Trophoblast cell (in vitro differentiated cells and primary cell): ENCODE results near the gene UQCRC2.
"Not testable (repeated sequence)": the region's sequence is repeated elsewhere in the genome, so short reads cannot be mapped to it uniquely, and the experiment has no call there.

Source experiments
- DNase-seq, 2 donors: peaks; one replicate each; pipeline ENCODE4 v3.0.0-alpha.2; 2016
- H2AFZ ChIP-seq: 2 replicates; pipeline ENCODE4 v1.6.1; 2013; ENCODE audit warnings: low read length, moderate library complexity, mild to moderate bottlenecking; ENCODE audit not compliant: insufficient read depth, poor library complexity
- H2AK5ac ChIP-seq: 2 replicates; pipeline ENCODE4 v1.6.1; 2013; ENCODE audit warnings: mild to moderate bottlenecking, low read length
- H2BK120ac ChIP-seq: 2 replicates; pipeline ENCODE4 v1.6.1; 2013; ENCODE audit warnings: low read length, mild to moderate bottlenecking, moderate library complexity; ENCODE audit not compliant: insufficient read depth, poor library complexity
- H2BK12ac ChIP-seq: 2 replicates; pipeline ENCODE4 v1.6.1; 2013; ENCODE audit warnings: mild to moderate bottlenecking, low read length, moderate library complexity
- H2BK5ac ChIP-seq: 2 replicates; pipeline ENCODE4 v1.6.1; 2013; ENCODE audit warnings: low read length, low read depth, moderate library complexity, mild to moderate bottlenecking; ENCODE audit not compliant: poor library complexity
- H3K14ac ChIP-seq: 2 replicates; pipeline ENCODE4 v1.6.1; 2013; ENCODE audit warnings: mild to moderate bottlenecking, low read length
- H3K18ac ChIP-seq: 2 replicates; pipeline ENCODE4 v1.6.1; 2013; ENCODE audit warnings: mild to moderate bottlenecking, low read length
- H3K23ac ChIP-seq: 2 replicates; pipeline ENCODE4 v1.6.1; 2013; ENCODE audit warnings: low read length
- H3K27ac ChIP-seq: 2 replicates; pipeline ENCODE4 v1.5.1; 2013; ENCODE audit warnings: low read depth, mild to moderate bottlenecking, inconsistent platforms, low read length, moderate library complexity
- H3K27me3 ChIP-seq: 2 replicates; pipeline ENCODE4 v1.6.1; 2013; ENCODE audit warnings: inconsistent platforms, mild to moderate bottlenecking, low read length, moderate library complexity; ENCODE audit not compliant: insufficient read depth
- H3K36me3 ChIP-seq, 2 experiments: 1 replicate in 1 of 2; 2 replicates in 1 of 2; pipeline ENCODE4 v1.6.1; 2013; ENCODE audit warnings: low read length in 2 of 2, mild to moderate bottlenecking in 2 of 2, moderate library complexity in 1 of 2; ENCODE audit not compliant: insufficient read depth in 2 of 2, control insufficient read depth in 1 of 2
- H3K4ac ChIP-seq: 2 replicates; pipeline ENCODE4 v1.6.1; 2013; ENCODE audit warnings: low read depth, mild to moderate bottlenecking, low read length, moderate library complexity
- H3K4me1 ChIP-seq, 2 experiments: 1 replicate in 1 of 2; 2 replicates in 1 of 2; pipeline ENCODE4 v1.6.1; 2013; ENCODE audit warnings: low read length in 2 of 2, mild to moderate bottlenecking in 2 of 2, moderate library complexity in 1 of 2; ENCODE audit not compliant: insufficient read depth in 2 of 2, control insufficient read depth in 1 of 2
- H3K4me2 ChIP-seq: 2 replicates; pipeline ENCODE4 v1.6.1; 2013; ENCODE audit warnings: inconsistent platforms, mild to moderate bottlenecking, low read length, moderate library complexity
- H3K4me3 ChIP-seq: 2 replicates; pipeline ENCODE4 v1.5.1; 2013; ENCODE audit warnings: mild to moderate bottlenecking, low read depth, low read length, inconsistent platforms
- H3K79me1 ChIP-seq: one replicate; pipeline ENCODE4 v1.6.1; 2013; ENCODE audit warnings: low read length
- H3K79me2 ChIP-seq: 2 replicates; pipeline ENCODE4 v1.6.1; 2013; ENCODE audit warnings: low read length, mild to moderate bottlenecking; ENCODE audit not compliant: control insufficient read depth, insufficient read depth, poor library complexity
- H3K9ac ChIP-seq: 2 replicates; pipeline ENCODE4 v1.6.1; 2013; ENCODE audit warnings: mild to moderate bottlenecking, low read length
- H3K9me3 ChIP-seq: 2 replicates; pipeline ENCODE4 v1.6.1; 2013; ENCODE audit warnings: low read depth, mild to moderate bottlenecking, control low read depth, inconsistent platforms, low read length; ENCODE audit not compliant: insufficient read depth
- H4K12ac ChIP-seq: 2 replicates; pipeline ENCODE4 v1.6.1; 2013; ENCODE audit warnings: low read depth, mild to moderate bottlenecking, low read length, moderate library complexity
- H4K8ac ChIP-seq: 2 replicates; pipeline ENCODE4 v1.6.1; 2013; ENCODE audit warnings: low read depth, mild to moderate bottlenecking, low read length, moderate library complexity
- H4K91ac ChIP-seq: one replicate; pipeline ENCODE4 v1.6.1; 2013; ENCODE audit warnings: low read depth, mild to moderate bottlenecking, low read length, moderate library complexity
- WGBS: extraction: QIAGEN DNeasy Blood & Tissue Kit; methylation state at CpG from one replicate; pipeline ENCODE4 v1.1.7; 2013; ENCODE audit warnings: missing lambda C conversion rate; ENCODE audit not compliant: insufficient read length, insufficient coverage; ENCODE audit errors: extremely low coverage; 5-methylcytosine and 5-hydroxymethylcytosine counted together

UQCRC2 gene

GRCh38 chr16:21997697-21998480 lies 44.7 kb downstream of the UQCRC2 start:
- H3K14ac ChIP-seq, result no peak overlapping the region
- no peaks in the 10 kb centered on the region for H3K79me1 ChIP-seq
- H3K9ac ChIP-seq, result no peak overlapping the region
- no peak overlapping the region for H3K4ac ChIP-seq
- no peak overlapping the region for H2AK5ac ChIP-seq
- H3K4me3 ChIP-seq, result no peak overlapping the region
- H2BK5ac ChIP-seq, result no peak overlapping the region
- no peak overlapping the region for H2BK12ac ChIP-seq
- H4K8ac ChIP-seq, result no peak overlapping the region
- H3K79me2 ChIP-seq, result no peaks in the 10 kb centered on the region
- H3K23ac ChIP-seq, result no peak overlapping the region
- DNase-seq, result no peak
- no peak overlapping the region for H2BK120ac ChIP-seq
- no peak overlapping the region for H3K4me2 ChIP-seq
- no peaks in the 10 kb centered on the region for H3K9me3 ChIP-seq
- no peaks in the 10 kb centered on the region for H3K36me3 ChIP-seq
- H4K12ac ChIP-seq, result no peak overlapping the region
- H3K4me1 ChIP-seq, result no peaks in the 10 kb centered on the region
- H2AFZ ChIP-seq, result no peak overlapping the region
- H3K27me3 ChIP-seq, result no peaks in the 10 kb centered on the region
- H3K27ac ChIP-seq, result no peak overlapping the region
- H3K18ac ChIP-seq, result no peak overlapping the region
- no CpG with 5 or more reads among the region's 7 CpGs for WGBS
- H4K91ac ChIP-seq, result no peak overlapping the region

GRCh38 chr16:22001591-22001990 lies 48.4 kb downstream of the UQCRC2 start:
- WGBS, result no CpG with 5 or more reads among the region's 1 CpG
- no peak overlapping the region for H3K14ac ChIP-seq
- no peak overlapping the region for H3K9ac ChIP-seq
- H3K4me1 ChIP-seq, result no peaks in the 10 kb centered on the region
- H3K4me2 ChIP-seq, result no peak overlapping the region
- H4K12ac ChIP-seq, result no peak overlapping the region
- H2BK5ac ChIP-seq, result no peak overlapping the region
- no peak overlapping the region for H4K91ac ChIP-seq
- no peak overlapping the region for H3K4me3 ChIP-seq
- H3K9me3 ChIP-seq, result peaks cover 1% of the 10 kb centered on the region
- H2AFZ ChIP-seq, result no peak overlapping the region
- H2BK12ac ChIP-seq, result no peak overlapping the region
- no peak overlapping the region for H3K23ac ChIP-seq
- no peak overlapping the region for H3K18ac ChIP-seq
- H3K27me3 ChIP-seq, result no peaks in the 10 kb centered on the region
- no peak overlapping the region for H2BK120ac ChIP-seq
- no peaks in the 10 kb centered on the region for H3K79me2 ChIP-seq
- no peak overlapping the region for H4K8ac ChIP-seq
- H3K36me3 ChIP-seq, result no peaks in the 10 kb centered on the region
- H2AK5ac ChIP-seq, result no peak overlapping the region
- DNase-seq, result peak in 1 of 2 donors; percentile 21
- H3K27ac ChIP-seq, result no peak overlapping the region
- H3K79me1 ChIP-seq, result no peaks in the 10 kb centered on the region
- no peak overlapping the region for H3K4ac ChIP-seq

DNA sequence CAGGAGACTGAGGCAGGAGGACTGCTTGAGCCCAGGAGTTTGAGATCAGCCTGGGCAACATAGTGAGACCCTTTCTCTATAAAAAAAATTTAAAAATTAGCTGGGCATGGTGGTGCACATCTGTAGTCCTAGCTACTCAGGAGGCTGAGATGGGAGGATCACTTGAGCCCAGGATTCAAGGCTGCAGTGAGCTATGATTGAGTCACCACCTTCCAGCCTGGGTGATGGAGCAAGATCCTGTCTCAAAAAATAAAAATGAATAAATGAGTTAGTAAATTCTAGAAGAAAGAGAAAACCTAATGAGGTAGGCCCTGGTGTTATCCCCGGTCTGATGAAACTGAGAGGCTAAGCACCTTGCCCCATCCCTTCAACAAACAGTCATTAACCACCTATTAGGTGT lies 48.9 kb downstream of the UQCRC2 start:
- not testable (repeated sequence) for H2BK5ac ChIP-seq, H3K4me1 ChIP-seq, H3K4me2 ChIP-seq, H3K27ac ChIP-seq, H3K79me2 ChIP-seq, H3K9me3 ChIP-seq, H4K91ac ChIP-seq, H4K12ac ChIP-seq, H3K18ac ChIP-seq, H3K79me1 ChIP-seq, H2BK120ac ChIP-seq, H3K4me3 ChIP-seq, H2AK5ac ChIP-seq, H3K14ac ChIP-seq, H3K27me3 ChIP-seq, H3K4ac ChIP-seq, H3K36me3 ChIP-seq, DNase-seq, H2AFZ ChIP-seq, H2BK12ac ChIP-seq, H4K8ac ChIP-seq, H3K23ac ChIP-seq, H3K9ac ChIP-seq
- WGBS, result no CpG with 5 or more reads among the region's 1 CpG

DNA sequence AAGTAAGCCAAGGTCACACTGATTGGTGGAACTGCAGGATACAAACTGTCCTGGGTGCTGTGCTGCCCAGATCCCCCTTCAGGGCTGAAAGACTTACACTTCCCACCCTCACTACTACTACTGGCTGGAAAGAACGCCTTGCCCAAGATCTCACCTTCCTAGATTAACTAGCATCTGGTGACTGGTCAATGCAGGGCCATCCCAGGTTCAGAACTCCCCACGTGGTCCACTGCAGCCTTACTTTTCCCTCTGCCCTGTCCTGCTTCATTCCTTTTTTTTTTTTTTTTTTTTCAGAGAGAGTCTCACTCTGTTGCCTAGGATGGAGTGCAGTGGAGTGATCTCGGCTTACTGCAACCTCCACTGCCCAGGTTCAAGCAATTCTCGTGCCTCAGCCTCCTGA lies 50.0 kb downstream of the UQCRC2 start:
- H2BK120ac ChIP-seq, result no peak overlapping the region
- peaks cover 3% of the 10 kb centered on the region for H3K79me2 ChIP-seq
- no peak overlapping the region for H3K23ac ChIP-seq
- no peak overlapping the region for H3K27ac ChIP-seq
- H3K9ac ChIP-seq, result no peak overlapping the region
- no peak overlapping the region for H3K4me3 ChIP-seq
- no peak for DNase-seq
- WGBS, result no CpG with 5 or more reads among the region's 4 CpGs
- no peak overlapping the region for H2BK5ac ChIP-seq
- H3K4ac ChIP-seq, result no peak overlapping the region
- H3K4me2 ChIP-seq, result no peak overlapping the region
- H2BK12ac ChIP-seq, result no peak overlapping the region
- H3K36me3 ChIP-seq, result no peaks in the 10 kb centered on the region
- H2AK5ac ChIP-seq, result no peak overlapping the region
- no peak overlapping the region for H4K91ac ChIP-seq
- peaks cover 4% of the 10 kb centered on the region for H3K79me1 ChIP-seq
- H3K4me1 ChIP-seq, result peaks cover 3 to 6% of the 10 kb centered on the region in 2 experiments
- H3K18ac ChIP-seq, result no peak overlapping the region
- H3K9me3 ChIP-seq, result peaks cover 1% of the 10 kb centered on the region
- no peak overlapping the region for H4K8ac ChIP-seq
- H3K27me3 ChIP-seq, result peaks cover under 1% of the 10 kb centered on the region
- no peak overlapping the region for H2AFZ ChIP-seq
- H4K12ac ChIP-seq, result no peak overlapping the region
- no peak overlapping the region for H3K14ac ChIP-seq
